ENCODE data around the gene TNMD. TPM values are rescaled to one million over a fixed set of nuclear protein-coding genes. Genes with fewer than 3 reads are reported as not detected.

TNMD gene
- total and polyA plus RNA-seq, 10 of the 15 experiments (the other 5 are each of a cell fraction or from before 2014, with no cell fraction given) = not detected

GRCh38 chrX:100611951-100612350 is 27.2 kb downstream of the TNMD start:
- WGBS (ENCODE audit: insufficient coverage, insufficient replicate concordance, low lambda C conversion rate, missing lambda C conversion rate) = 23% methylated on average over 5 of the region's 5 CpGs
- Histone ChIP-seq H4K20me1 (ENCODE audit: control insufficient read depth, insufficient read depth) (no peaks in the 10 kb centered on the region), H3K27ac (ENCODE audit: control insufficient read depth, insufficient read depth) (no peak overlapping the region), H3K36me3 (ENCODE audit: control insufficient read depth in 2 of 2, insufficient read depth in 2 of 2, low read length in 1 of 2) (no peaks in the 10 kb centered on the region), H2AFZ (ENCODE audit: control insufficient read depth, low read depth, low read length) (no peak overlapping the region), H3K4me2 (ENCODE audit: control insufficient read depth, insufficient read depth) (no peak overlapping the region), H3K27me3 (replicated peaks in 1 of 2; ENCODE audit: control insufficient read depth in 2 of 2, insufficient read depth in 2 of 2, low read length in 1 of 2) (no peaks in the 10 kb centered on the region), H3K9ac (ENCODE audit: control insufficient read depth, insufficient read depth, low read length) (no peak overlapping the region), H3K4me3 (no peak overlapping the region), H3K79me2 (ENCODE audit: control insufficient read depth, insufficient read depth, low read length) (no peaks in the 10 kb centered on the region), H3K9me3 (replicated peaks; ENCODE audit: control insufficient read depth, insufficient read depth, low read length) (no peaks in the 10 kb centered on the region), H3K4me1 (ENCODE audit: control insufficient read depth, insufficient read depth, low read length) (no peaks in the 10 kb centered on the region)
- no peak for ATAC-seq
- DNase-seq (ENCODE audit: low read depth, low spot score) = no peak
- in situ Hi-C loops (cut with MboI) = no loop called here
- ChIA-PET CTCF (no interaction called here), POLR2A (no interaction called here), RAD21 (ENCODE audit: unreplicated experiment) (no interaction called here), SMC1A (ENCODE audit: uncharacterized antibody, unreplicated experiment) (no interaction called here)
- no peak for FAIRE-seq
- no TSS peak for BruUV-seq (replicated peaks)
- intact Hi-C loops (cut with micrococcal nuclease; ENCODE audit: unreplicated experiment) = no loop called here
- TF ChIP-seq, protein P1, sequence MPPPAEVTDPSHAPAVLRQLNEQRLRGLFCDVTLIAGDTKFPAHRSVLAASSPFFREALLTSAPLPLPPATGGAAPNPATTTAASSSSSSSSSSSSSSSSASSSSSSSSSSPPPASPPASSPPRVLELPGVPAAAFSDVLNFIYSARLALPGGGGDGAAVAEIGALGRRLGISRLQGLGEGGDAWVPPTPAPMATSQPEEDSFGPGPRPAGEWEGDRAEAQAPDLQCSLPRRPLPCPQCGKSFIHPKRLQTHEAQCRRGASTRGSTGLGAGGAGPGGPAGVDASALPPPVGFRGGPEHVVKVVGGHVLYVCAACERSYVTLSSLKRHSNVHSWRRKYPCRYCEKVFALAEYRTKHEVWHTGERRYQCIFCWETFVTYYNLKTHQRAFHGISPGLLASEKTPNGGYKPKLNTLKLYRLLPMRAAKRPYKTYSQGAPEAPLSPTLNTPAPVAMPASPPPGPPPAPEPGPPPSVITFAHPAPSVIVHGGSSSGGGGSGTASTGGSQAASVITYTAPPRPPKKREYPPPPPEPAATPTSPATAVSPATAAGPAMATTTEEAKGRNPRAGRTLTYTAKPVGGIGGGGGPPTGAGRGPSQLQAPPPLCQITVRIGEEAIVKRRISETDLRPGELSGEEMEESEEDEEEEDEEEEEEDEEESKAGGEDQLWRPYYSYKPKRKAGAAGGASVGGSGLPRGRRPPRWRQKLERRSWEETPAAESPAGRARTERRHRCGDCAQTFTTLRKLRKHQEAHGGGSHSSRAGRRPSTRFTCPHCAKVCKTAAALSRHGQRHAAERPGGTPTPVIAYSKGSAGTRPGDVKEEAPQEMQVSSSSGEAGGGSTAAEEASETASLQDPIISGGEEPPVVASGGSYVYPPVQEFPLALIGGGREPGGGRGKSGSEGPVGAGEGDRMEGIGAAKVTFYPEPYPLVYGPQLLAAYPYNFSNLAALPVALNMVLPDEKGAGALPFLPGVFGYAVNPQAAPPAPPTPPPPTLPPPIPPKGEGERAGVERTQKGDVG (CRISPR knock-in tag; IDR thresholded peaks at IDR 0.05) = no peak
- TF ChIP-seq NBN (IDR thresholded peaks at IDR 0.05) (no peak), SUPT20H (IDR thresholded peaks at IDR 0.05; ENCODE audit: borderline replicate concordance, control insufficient read depth, low read depth, low read length) (no peak), POU2F2 (IDR thresholded peaks at IDR 0.05; ENCODE audit: borderline replicate concordance, low read depth, low read length) (no peak), IRF4 (IDR thresholded peaks at IDR 0.05; ENCODE audit: low read depth, low read length) (no peak), EGR1 (IDR thresholded peaks at IDR 0.05; ENCODE audit: borderline replicate concordance in 1 of 2, low read depth in 2 of 2, low read length in 2 of 2) (no peak), SMARCA5 (IDR thresholded peaks at IDR 0.05) (no peak), MAX (IDR thresholded peaks at IDR 0.05; ENCODE audit: low read depth, low read length) (no peak), RB1 (IDR thresholded peaks at IDR 0.05; ENCODE audit: borderline replicate concordance) (no peak), ZBTB11 (CRISPR knock-in tag; IDR thresholded peaks at IDR 0.05) (no peak), MXI1 (IDR thresholded peaks at IDR 0.05; ENCODE audit: low read depth, low read length) (no peak), RCOR1 (conservative IDR thresholded peaks at IDR 0.05; ENCODE audit: low read depth, low read length) (no peak)
- TF ChIP-seq, protein P2, sequence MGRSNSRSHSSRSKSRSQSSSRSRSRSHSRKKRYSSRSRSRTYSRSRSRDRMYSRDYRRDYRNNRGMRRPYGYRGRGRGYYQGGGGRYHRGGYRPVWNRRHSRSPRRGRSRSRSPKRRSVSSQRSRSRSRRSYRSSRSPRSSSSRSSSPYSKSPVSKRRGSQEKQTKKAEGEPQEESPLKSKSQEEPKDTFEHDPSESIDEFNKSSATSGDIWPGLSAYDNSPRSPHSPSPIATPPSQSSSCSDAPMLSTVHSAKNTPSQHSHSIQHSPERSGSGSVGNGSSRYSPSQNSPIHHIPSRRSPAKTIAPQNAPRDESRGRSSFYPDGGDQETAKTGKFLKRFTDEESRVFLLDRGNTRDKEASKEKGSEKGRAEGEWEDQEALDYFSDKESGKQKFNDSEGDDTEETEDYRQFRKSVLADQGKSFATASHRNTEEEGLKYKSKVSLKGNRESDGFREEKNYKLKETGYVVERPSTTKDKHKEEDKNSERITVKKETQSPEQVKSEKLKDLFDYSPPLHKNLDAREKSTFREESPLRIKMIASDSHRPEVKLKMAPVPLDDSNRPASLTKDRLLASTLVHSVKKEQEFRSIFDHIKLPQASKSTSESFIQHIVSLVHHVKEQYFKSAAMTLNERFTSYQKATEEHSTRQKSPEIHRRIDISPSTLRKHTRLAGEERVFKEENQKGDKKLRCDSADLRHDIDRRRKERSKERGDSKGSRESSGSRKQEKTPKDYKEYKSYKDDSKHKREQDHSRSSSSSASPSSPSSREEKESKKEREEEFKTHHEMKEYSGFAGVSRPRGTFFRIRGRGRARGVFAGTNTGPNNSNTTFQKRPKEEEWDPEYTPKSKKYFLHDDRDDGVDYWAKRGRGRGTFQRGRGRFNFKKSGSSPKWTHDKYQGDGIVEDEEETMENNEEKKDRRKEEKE (IDR thresholded peaks at IDR 0.05) = no peak
- TF ChIP-seq, protein P3, sequence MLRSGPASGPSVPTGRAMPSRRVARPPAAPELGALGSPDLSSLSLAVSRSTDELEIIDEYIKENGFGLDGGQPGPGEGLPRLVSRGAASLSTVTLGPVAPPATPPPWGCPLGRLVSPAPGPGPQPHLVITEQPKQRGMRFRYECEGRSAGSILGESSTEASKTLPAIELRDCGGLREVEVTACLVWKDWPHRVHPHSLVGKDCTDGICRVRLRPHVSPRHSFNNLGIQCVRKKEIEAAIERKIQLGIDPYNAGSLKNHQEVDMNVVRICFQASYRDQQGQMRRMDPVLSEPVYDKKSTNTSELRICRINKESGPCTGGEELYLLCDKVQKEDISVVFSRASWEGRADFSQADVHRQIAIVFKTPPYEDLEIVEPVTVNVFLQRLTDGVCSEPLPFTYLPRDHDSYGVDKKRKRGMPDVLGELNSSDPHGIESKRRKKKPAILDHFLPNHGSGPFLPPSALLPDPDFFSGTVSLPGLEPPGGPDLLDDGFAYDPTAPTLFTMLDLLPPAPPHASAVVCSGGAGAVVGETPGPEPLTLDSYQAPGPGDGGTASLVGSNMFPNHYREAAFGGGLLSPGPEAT (IDR thresholded peaks at IDR 0.05; ENCODE audit: low read depth) = no peak

Data from GM12878 (cell line).